ENCODE data around the gene FCHSD1.

DNA sequence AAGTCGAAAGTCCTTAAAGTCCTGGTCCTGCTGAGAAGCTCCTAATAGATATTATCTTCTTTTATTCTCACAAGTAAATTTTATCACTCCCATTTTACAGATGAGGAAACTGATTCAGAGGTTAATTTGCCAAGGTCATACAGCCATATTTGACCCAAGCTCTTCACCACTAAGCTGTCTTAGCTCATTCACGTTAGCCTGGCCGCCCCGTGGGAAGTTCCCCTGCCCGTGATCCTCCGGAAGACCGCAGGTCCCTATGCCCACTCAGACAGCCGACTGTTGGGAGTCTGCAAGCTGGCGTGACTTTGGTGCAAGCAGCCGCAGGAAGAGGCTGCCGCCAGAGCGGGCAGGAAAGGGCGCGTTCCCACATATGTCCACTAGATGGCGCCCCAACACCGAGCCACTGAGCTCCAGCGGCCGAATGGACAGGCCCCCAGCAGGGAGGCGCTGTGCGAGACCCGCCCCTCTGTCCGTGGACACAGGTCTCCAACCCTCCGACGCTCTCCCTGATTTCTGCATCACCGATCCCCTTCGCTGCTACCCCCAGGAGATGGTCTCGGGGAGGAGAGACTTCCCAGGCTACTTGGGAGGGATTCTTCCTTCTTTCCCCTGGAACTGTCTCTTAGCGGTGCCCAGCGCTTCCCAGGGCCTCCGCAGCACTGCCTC lies 40.8 kb upstream of the FCHSD1 start:
- TF ChIP-seq YY1 (IDR thresholded peaks at IDR 0.05; ENCODE audit: insufficient read depth, insufficient read length): no peak
- TF ChIP-seq ZNF274 (IDR thresholded peaks at IDR 0.05; ENCODE audit: low read depth, low read length): no peak
